Testis (tissue), 3 donors: ENCODE measurements around the gene SNAI3. TPM values are rescaled to one million over a fixed set of nuclear protein-coding genes. Genes with fewer than 3 reads are reported as not detected.

Experiments used
- DNase-seq: peaks from one replicate; pipeline ENCODE4 v3.0.0-alpha.2; 2019
- H3K27ac ChIP-seq, 2 donors: fragments of 200-600 bp; sonication (generic); one replicate each; pipeline ENCODE4 v1.5.1; 2019
- H3K27me3 ChIP-seq: fragments of 200-600 bp; sonication (generic); one replicate; pipeline ENCODE4 v1.5.1; 2019
- H3K36me3 ChIP-seq: fragments of 200-600 bp; sonication (generic); one replicate; pipeline ENCODE4 v1.5.1; 2017; ENCODE audit warnings: low read depth; ENCODE audit errors: missing control alignments
- H3K4me1 ChIP-seq: fragments of 200-600 bp; sonication (generic); one replicate; pipeline ENCODE4 v1.5.1; 2019
- H3K4me3 ChIP-seq, 2 donors: fragments of 200-600 bp; sonication (generic); one replicate each; pipeline ENCODE4 v1.5.1; 2017 to 2019
- H3K9me3 ChIP-seq: fragments of 200-600 bp; sonication (generic); one replicate; pipeline ENCODE4 v1.5.1; 2017
- POLR2A ChIP-seq: fragments of 450-650 bp; IDR thresholded peaks from one replicate; pipeline ENCODE4 v1.6.1; 2017; ENCODE audit warnings: antibody characterized with exemption, mild to moderate bottlenecking, moderate library complexity
- WGBS, 2 donors: methylation state at CpG; one replicate each; pipeline ENCODE4 v1.1.5; 2018; 5-methylcytosine and 5-hydroxymethylcytosine counted together
- intact Hi-C: fragments of 100-400 bp; cut with DNase I; formaldehyde crosslinking; loops from one replicate; pipeline ENCODE4 v1.15.1; 2023; ENCODE audit warnings: low total_unique reads
- polyA plus RNA-seq: library from polyadenylated mRNA; stranded (reverse); fragments of 350-450 nt; fragmentation: Illumina TruSeq; extraction: RNeasy Lipid Tissue Mini Kit (QIAGEN cat#74804); gene quantifications from one replicate; pipeline ENCODE4 v1.2.3, GENCODE V29; 2014; ENCODE audit warnings: low read depth, low replicate concordance; ENCODE audit not compliant: insufficient read depth
- total RNA-seq, 2 donors: library from RNA; depleted of rRNA; stranded (reverse); fragments of >200 nt; gene quantifications; one replicate each; pipeline ENCODE4 v1.2.3, GENCODE V29; 2016
- TF ChIP-seq, protein P1 (sequence below), 3 experiments: fragments of 450-650 bp in 2 of 3; fragments of 200-600 bp in 1 of 3; sonication (generic) in 1 of 3; IDR thresholded peaks; one replicate each; pipeline ENCODE4 v1.5.1; 2016 to 2019; ENCODE audit warnings: antibody characterized with exemption in 3 of 3, mild to moderate bottlenecking in 2 of 3, moderate library complexity in 1 of 3

Gene SNAI3
- total and polyA plus RNA-seq, 3 donors from 2014 or later, result 1.3 to 3.0 (median 2.5) TPM

DNA sequence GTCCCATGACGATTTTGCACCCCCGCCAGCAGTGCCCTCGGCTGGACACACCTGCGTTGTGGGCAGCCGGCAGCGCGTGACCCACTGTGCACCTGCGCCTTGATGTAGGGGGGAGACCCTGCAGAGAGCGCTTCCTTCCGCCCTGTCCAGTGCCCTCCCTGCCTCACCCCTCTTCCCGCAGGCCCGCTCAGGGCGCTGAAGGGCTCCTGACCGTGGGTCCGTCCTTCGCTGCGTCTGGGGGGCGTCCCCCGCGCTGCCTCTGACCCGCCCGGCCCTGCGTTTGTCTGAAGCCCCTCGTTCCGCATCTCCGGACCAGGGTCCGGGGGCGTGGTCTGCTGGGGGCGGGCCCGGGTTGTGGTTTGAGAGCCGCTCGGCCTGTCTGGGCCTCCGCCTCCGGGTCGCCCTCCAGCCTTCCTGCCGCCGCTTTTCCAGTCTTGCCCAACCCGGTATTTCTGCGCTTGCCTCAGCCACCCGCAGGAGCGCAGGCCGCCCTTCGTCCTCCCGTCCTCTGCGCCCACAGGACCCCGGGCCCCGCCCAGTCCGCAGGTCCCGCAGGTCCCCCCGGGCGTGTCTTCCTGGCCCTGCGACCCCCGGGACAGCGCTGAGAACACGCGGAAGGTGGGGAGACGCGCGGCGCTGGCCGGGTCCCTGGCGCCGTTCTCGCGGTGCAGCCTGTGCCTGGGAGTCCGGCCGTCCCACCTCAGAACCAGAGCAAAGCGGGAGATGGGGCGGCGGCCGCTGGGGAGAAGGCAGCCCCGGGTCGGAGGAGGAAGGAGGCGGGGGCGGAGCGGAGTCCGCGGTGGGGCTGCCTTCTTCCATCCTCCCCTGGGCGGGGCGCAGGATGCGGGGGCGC is 51.9 kb downstream of the SNAI3 start:
- peak; percentile 25 for DNase-seq
- TF ChIP-seq POLR2A, result no peak
- TF ChIP-seq, protein P1, sequence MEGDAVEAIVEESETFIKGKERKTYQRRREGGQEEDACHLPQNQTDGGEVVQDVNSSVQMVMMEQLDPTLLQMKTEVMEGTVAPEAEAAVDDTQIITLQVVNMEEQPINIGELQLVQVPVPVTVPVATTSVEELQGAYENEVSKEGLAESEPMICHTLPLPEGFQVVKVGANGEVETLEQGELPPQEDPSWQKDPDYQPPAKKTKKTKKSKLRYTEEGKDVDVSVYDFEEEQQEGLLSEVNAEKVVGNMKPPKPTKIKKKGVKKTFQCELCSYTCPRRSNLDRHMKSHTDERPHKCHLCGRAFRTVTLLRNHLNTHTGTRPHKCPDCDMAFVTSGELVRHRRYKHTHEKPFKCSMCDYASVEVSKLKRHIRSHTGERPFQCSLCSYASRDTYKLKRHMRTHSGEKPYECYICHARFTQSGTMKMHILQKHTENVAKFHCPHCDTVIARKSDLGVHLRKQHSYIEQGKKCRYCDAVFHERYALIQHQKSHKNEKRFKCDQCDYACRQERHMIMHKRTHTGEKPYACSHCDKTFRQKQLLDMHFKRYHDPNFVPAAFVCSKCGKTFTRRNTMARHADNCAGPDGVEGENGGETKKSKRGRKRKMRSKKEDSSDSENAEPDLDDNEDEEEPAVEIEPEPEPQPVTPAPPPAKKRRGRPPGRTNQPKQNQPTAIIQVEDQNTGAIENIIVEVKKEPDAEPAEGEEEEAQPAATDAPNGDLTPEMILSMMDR (IDR thresholded peaks at IDR 0.05), result no peak
- no peaks in the 10 kb centered on the region for H3K4me1 ChIP-seq
- H3K27me3 ChIP-seq, result no peaks in the 10 kb centered on the region
- H3K27ac ChIP-seq, result no peak overlapping the region
- no peaks in the 10 kb centered on the region for H3K36me3 ChIP-seq
- intact Hi-C loops, result no loop called here
- no peaks in the 10 kb centered on the region for H3K9me3 ChIP-seq
- 40 to 50% methylated on average over 14 to 66 of the region's 82 CpGs for WGBS, 2 donors
- peak overlapping the region; percentile 24 to 59 for H3K4me3 ChIP-seq

DNA sequence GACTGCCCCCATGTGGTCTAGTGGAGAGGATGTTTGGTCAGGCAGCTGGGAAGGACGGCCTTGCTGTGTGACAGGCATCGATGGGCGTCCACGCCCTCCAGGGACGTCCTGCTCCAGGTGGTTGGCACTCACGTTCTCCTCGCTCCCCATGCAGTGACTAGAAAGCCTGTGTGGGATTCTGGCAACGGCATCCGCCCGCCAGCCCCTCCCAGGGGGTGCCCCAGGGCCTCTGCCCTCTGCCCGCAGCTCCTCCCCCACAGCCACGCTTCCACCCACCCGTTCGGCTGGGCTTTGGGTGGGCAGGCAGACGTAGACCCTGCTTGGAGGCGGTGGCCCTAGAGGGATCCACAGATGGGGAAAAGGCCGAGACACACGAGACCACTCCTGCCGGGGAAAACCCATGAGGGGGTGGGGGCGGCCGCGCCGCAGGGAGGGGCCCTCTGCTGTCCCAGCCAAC is 52.6 kb downstream of the SNAI3 start:
- 29 to 64% methylated on average over 9 to 21 of the region's 23 CpGs for WGBS, 2 donors
- TF ChIP-seq, protein P1 (IDR thresholded peaks at IDR 0.05), result no peak
- no peak for TF ChIP-seq POLR2A
- Histone ChIP-seq H3K9me3 (no peaks in the 10 kb centered on the region), H3K4me3 (peak overlapping the region in 1 of 2 donors; percentile 59), H3K36me3 (no peaks in the 10 kb centered on the region), H3K27me3 (no peaks in the 10 kb centered on the region), H3K4me1 (no peaks in the 10 kb centered on the region), H3K27ac (no peak overlapping the region)
- DNase-seq, result peak; percentile 36
- intact Hi-C loops, result no loop called here

DNA sequence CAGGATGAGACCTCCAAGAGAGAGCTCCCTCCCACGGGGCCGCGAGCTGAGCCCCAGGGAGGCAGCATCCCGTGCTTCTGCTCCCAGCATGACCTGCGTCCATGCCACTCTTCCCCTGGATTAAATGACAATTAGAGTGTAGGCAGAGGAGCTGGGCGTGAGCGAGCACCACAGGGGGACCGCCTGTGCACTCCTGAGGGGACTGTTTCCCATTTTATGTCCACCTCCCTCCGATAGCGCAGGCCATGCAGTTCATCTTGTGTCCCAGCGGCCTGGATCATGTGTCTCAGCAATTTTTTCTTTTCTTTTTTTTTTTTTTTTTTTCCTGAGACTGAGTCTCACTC is 53.7 kb downstream of the SNAI3 start:
- Histone ChIP-seq H3K27me3 (no peaks in the 10 kb centered on the region), H3K9me3 (no peaks in the 10 kb centered on the region), H3K4me1 (no peaks in the 10 kb centered on the region), H3K27ac (no peak overlapping the region), H3K36me3 (no peaks in the 10 kb centered on the region), H3K4me3 (no peak overlapping the region)
- TF ChIP-seq, protein P1 (IDR thresholded peaks at IDR 0.05), result no peak
- no peak for TF ChIP-seq POLR2A
- WGBS, 2 donors, result 93 to 96% methylated on average over 11 of the region's 11 CpGs
- no peak for DNase-seq
- intact Hi-C loops, result no loop called here

DNA sequence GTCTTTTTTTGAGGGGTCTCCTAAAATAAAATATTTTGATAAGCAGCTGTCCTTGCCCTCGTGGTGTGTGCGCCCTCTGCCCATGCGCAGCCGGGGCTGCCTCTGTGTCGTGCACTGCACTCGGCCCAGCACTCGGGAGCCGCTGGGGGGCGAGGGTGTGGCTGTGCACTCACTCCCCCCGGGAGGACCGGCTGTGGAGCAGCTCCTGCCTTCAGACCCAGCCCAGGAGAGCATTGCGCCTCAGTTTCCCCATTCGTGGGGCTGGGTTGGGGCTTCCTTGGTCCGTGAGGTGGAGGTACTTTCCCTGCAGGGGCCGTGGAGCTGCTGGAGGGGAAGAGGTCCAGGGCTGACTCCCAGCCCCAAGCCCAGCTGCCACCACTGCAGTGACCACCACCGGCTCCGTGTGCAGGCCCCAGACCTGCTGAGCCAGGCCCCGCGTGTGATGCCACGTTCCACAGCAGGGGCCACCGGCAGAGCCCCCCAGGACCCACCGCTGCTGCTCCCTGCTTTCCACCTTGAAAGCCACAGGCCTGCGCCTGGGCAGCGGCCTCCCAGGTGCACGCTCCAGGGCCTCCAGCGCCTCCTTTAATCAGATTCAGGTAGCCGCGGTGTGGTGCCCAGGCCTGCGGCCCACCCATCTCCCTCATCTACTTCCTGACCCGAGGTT is 54.3 kb downstream of the SNAI3 start:
- no peak overlapping the region for H3K27ac ChIP-seq
- no peaks in the 10 kb centered on the region for H3K36me3 ChIP-seq
- no peaks in the 10 kb centered on the region for H3K4me1 ChIP-seq
- no peaks in the 10 kb centered on the region for H3K27me3 ChIP-seq
- no peak for DNase-seq
- H3K4me3 ChIP-seq, result no peak overlapping the region
- no peaks in the 10 kb centered on the region for H3K9me3 ChIP-seq
- TF ChIP-seq POLR2A, result no peak
- TF ChIP-seq, protein P1 (IDR thresholded peaks at IDR 0.05), result no peak
- intact Hi-C loops, result no loop called here
- WGBS, 2 donors, result 85 to 89% methylated on average over 12 to 30 of the region's 30 CpGs
